Measurements from ENCODE around the gene EREG.
"Not testable (repeated sequence)": the region's sequence is repeated elsewhere in the genome, so short reads cannot be mapped to it uniquely, and the experiment has no call there.

Gene EREG

DNA sequence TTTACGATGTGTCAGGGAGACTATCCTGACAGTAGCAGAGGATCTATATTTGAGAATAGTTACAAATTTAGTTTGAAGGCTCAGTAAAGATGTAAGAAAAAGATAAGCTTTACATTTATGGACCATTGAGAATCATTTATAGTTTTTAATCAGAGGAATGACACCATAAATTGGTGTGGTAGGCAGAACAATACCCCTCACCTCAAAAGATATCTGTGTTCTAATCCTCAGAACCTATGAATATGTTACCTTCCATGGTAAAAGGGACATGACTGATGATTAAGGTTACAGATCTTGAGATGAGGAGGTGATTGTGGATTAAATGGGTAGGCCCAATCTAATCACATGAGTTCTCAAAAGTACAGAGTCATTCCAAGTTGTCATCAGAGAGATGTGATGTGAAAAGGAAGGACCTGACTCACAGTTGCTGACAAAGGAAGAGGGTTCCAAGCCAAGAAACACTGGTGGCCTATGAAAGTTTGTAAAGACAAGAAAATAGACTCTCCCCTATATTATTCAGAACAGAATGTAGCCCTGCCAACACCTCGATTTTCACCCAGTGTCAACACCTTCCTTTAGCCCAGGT lies 27.0 kb downstream of the EREG start:
- no peak for DNase-seq

DNA sequence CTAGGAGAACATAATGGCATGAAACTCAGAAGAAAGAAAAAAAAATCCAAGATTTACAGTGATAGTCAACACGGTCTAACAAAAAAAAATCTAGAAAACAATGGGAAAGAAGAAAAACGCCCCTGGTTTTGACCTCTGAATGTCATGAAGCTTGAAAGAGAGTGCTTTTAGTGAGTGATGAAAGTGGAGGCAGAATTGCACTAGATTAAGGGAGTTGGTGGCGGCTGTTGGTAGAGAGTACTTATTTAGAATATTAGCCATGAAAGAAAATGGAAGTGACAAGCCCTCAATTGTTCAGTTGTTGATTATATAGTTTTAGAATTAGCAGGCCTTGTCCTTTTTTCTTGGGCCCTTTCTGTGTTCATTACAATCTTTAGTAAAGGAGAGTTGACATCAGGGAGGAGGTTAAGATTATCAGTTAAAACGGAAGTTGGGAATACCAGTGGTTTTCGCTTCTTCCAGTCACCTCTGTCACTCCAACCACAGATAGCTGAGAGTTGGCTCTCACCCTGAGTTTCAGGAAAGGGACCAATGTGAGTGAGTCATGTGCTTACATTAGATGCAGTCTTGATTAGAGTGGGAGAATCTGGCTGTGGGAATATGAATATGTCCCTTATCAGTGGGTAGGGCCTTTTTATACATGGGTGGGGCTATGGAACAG lies 29.7 kb downstream of the EREG start:
- DNase-seq = no peak

DNA sequence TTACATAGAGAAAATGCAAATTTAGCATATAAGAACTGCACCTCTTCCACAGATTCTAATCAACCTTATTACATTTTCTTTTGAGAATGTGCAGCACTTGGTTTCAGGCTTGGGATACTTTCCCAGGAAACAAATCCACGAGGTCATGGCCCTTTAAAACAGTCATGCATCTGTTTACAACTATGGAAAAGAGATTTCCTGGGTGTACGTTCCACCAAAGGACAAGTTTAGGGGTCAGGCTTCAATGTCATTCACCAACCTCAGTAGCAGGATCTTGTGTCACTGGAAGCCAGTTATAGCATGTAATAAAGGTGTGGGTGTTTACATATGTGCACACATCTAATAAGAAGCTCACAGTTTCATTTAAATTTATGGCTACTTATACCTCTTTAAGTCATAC lies 30.7 kb downstream of the EREG start:
- DNase-seq = no peak

DNA sequence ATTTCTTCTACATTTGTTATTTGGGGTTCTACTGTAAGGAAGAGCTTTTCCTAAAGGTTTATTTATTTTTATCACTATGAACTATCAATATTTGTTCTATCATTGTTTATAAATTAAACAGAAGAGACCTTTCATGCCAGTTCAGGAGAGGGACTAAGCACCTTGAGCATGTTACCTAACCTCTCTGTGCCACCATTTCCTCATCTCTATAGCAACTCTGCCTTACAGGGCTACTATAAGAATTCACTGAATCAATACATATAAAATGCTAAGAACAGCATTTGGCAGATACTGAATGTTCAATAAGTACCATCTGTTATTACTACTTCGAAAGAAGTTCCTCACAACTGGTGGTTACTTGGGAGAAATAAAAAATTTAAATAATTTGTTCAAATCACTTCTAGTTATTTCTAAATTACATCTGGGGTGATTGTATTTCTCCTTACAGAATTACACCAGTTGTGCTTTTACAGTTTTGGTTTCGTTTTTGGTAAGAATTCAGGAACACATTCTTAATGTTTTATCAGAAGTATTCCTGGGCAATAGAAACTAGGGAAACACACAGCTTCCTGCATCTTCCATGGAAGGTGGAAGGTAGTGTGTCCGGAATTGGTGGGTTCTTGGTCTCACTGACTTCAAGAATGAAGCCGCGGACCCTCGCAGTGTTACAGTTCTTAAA lies 32.9 kb downstream of the EREG start:
- DNase-seq = no peak

- not testable (repeated sequence) for DNase-seq
Measured at GRCh38 chr4:74398894-74399589, 34.1 kb downstream of the EREG start.

DNA sequence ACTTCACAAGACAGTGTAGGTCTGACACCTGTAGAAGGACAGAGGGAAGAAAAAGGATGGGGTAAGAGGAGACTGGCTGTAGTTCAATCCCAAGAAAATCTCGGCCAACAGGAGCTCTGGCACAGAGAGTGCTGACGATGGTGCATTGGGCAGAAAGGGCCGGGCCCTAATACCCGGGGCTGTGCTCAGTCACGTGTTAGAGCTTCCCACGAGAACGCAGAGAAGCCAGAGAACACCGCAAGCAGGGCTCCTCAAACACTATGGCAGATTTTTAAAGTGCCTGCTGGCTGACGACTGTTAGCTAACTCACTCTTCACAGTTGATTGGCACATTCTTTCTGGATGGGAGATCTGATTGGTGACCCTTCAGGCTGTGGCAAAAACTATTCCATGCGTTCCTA lies 35.5 kb downstream of the EREG start:
- DNase-seq = no peak

GRCh38 chr4:74402692-74403456 lies 37.9 kb downstream of the EREG start:
- DNase-seq = no peak

DNA sequence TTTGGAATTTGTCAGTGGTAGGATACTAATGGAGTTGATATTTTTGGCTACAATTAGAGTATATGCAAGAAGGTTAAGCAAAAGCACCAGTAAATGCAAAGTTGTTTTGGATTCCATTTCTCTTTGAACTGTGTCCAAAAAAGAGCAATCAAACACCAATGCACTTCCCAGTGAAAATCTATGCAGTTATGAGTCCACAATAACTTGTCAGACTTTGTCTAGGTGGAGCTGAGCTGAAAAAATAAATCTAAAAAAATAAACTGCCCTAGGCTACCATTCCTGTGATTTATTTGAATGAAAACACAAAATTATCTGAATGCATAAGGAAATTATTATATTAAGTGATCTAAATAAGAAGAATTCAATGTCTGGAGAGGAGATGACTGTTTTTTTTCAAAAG lies 42.9 kb downstream of the EREG start:
- no peak for DNase-seq

GRCh38 chr4:74408639-74409038 lies 43.7 kb downstream of the EREG start:
- no peak for DNase-seq

- no peak for DNase-seq
Measured at GRCh38 chr4:74410272-74410671, 45.3 kb downstream of the EREG start.

GRCh38 chr4:74412225-74412624 lies 47.3 kb downstream of the EREG start:
- no peak for DNase-seq

GRCh38 chr4:74413265-74413664 lies 48.3 kb downstream of the EREG start:
- no peak for DNase-seq

- DNase-seq = no peak
Measured at GRCh38 chr4:74414149-74414809, 49.3 kb downstream of the EREG start.

DNA sequence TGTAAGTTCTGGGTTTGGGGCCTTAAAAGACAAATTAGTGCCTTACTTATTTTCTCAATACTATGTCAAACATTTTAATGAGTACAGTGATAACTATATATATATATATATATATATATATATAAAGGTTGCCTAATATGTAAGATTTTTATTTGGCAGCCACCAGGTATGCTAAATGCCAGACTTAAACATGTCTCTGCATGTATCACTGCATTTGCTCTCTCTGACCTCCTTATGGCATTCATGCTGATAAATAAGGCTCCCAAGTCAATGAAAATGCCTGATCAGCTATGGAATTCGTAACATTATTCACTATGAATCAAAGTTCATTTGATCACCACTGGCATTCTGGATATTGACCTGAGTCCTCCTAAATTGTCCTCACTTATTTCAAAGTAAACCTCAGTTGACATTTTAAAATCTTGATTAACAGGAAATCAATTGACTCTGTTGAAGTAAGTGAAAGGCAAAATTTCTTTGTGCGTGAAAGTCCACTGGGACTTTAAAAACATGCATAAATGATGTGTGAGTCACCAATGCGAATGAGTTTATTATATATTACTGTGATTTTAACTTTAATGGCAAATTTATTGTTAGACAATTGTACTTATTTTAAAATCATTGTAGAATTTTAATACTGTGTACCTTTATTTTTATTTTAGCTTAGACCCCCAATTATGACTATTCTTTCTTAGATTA lies 50.8 kb downstream of the EREG start:
- no peak for DNase-seq

DNA sequence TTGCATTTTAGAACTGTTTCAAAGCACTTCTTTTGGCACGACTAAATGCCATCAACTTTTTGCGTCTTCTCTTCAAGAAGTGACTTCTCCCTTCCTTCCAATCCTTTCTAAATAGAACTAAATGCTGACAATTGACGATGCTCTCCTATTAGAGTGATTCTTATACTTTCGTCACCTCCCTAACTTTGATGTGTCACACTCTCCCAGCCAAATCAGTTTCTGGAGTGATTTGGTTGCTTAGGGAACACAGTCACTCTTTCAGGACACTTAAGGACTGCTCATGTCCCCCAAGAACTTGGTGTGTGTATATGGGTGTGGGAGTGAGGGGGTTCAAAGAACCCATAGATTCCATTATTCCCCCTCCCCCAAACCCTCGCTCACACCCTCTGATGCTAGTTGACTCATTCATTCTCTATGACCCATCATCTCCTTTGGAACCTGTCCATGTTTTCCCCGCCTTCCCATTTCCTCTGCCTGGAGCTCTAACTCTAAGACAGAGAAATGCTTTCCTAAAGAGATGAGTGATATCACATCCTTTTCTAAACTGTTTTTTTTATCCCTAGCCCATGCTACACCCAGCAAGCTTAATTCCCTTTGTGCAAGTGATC lies 53.2 kb downstream of the EREG start:
- DNase-seq = no peak

GRCh38 chr4:74420863-74421262 lies 55.9 kb downstream of the EREG start:
- no peak for DNase-seq

DNA sequence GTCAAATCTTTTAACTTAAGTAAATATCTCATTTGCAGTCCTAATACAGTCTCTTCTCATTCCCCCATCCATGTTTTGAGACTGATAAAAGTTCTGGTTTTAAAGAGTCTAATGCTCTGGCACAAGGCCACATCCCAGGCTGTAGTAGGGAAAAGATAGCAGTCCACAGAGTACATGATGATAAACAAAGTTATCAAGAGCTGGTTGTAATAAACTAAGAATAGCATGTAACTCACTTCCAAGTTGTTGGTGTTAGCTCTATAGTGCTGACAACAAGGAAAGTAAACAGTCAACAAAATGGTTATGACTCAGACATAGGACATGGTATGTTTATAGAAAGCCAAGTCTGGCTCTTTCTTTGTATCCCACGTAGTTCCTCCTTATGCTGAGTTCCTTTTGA lies 58.2 kb downstream of the EREG start:
- no peak for DNase-seq

GRCh38 chr4:74424111-74424510 lies 59.2 kb downstream of the EREG start:
- no peak for DNase-seq

DNA sequence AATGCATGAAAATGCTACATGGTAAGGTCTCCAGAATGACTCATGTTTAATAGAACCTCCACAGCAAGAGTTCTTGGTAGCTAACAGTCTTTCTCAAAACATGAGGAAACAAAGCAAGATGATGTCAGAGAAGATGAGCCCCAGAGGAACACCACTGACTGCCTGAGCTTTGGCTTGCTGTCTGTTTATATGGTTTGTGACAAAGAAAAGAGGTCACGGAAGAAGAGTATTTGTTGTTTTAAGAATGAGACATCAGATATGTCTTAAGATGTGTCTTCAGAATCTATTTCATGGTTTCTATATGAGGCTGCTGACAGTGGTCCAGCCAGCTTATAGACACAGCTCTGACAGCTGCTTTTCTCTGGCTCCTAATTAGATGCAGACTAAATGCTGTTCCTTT lies 61.2 kb downstream of the EREG start:
- DNase-seq = no peak

GRCh38 chr4:74428276-74428675 lies 63.3 kb downstream of the EREG start:
- DNase-seq = no peak

DNA sequence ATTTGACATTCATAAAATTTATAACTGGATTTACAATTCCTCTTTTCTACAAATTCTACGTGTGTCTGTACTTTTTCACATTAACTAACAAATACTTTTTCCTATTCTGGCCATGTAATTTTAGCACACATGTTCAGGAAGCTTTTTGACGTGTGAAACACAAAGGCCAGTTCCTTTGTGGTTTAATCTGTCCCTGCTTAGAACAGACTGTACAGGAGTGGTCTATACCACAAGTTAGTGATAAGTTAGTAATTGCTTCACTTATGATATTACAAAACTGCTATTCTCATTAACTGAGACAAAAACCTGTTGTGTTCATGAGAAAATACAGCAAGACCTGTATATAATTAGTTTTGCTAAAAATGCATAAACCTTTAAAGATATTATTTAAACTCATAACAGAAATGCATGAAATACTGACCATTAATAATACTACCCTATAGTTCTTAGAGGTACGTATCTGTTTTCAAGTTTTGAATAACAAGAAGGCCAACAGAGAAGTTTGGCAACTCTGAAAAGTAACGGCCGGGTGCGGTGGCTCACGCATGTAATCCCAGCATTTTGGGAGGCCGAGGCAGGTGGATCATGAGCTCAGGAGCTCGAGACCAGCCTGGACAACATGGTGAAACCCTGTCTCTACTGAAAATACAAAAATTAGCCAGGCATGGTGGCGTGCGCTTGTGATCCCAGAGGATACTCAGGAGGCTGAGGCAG lies 66.3 kb downstream of the EREG start:
- no peak for DNase-seq
